Uterus (tissue), 2 donors: ENCODE measurements around the gene COL4A2.

Experiments
- CTCF ChIP-seq, 4 experiments: fragments of 200-600 bp in 2 of 4; fragments of 450-650 bp in 2 of 4; sonication (generic) in 2 of 4; IDR thresholded peaks; one replicate each; pipeline ENCODE4 v1.5.1; 2016 to 2019; ENCODE audit warnings: antibody characterized with exemption in 4 of 4, mild to moderate bottlenecking in 2 of 4, moderate library complexity in 1 of 4
- POLR2A ChIP-seq, 2 donors: fragments of 450-650 bp; IDR thresholded peaks; one replicate each; pipeline ENCODE4 v1.6.1; 2016; ENCODE audit warnings: antibody characterized with exemption in 2 of 2, mild to moderate bottlenecking in 1 of 2, moderate library complexity in 1 of 2

DNA sequence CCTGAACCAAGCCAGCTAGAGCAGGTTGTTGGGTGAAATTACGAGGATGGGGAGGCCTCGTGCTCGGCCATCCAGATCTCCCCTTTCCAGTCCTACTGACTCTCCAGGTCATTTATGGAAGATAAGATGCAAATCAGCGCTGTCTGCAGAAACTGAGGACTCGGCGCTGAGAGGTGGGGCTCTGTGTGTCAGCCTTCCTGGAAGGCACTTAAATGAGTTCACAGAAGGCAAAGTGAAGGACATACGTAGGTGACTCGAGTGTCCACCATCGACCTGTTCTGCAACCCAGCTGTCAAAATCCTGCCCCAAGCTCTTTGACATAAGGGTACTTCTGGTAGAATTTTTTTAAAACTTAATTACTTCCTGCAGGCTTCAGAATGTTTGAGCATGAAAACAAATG lies 168.0 kb downstream of the COL4A2 start:
- TF ChIP-seq CTCF (IDR thresholded peaks at IDR 0.05) (no peak), POLR2A (IDR thresholded peaks at IDR 0.05) (no peak)
